HG03045 (cell line): ENCODE results near the gene TRIM29.

Experiments
- ATAC-seq: cut with Tn5 transposase; IDR thresholded peaks from one replicate; pipeline ENCODE4 v1.9.1; 2021; ENCODE audit warnings: mild to moderate bottlenecking, moderate library complexity; ENCODE audit not compliant: unreplicated experiment

Gene TRIM29

DNA sequence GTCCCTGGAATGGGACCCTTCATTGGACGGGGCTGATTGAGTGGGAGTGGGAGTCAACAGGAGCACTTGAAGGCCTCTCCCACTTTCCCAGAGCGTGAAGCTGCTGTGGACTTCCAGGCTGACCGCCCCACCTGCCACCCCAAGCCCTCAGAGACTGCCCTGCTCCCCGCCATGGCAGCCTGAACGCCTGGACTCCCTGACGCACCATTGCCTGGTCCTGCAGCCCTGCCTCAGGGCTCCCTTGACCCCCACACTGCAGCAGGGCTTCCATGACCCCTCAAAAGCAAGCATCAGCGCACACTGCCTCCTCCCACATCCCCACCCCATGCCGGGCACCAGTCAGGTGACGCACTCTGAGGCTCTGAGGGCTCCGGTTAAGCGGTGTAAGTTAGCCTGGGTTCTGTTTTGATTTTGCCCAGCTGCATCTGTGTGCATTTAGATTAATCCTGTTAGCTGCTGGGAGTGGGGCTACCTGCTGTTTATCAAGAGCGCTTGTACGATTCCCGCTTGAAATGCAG lies 39.4 kb downstream of the TRIM29 start:
- no peak for ATAC-seq

GRCh38 chr11:120097721-120098385 lies 40.1 kb downstream of the TRIM29 start:
- ATAC-seq: no peak

DNA sequence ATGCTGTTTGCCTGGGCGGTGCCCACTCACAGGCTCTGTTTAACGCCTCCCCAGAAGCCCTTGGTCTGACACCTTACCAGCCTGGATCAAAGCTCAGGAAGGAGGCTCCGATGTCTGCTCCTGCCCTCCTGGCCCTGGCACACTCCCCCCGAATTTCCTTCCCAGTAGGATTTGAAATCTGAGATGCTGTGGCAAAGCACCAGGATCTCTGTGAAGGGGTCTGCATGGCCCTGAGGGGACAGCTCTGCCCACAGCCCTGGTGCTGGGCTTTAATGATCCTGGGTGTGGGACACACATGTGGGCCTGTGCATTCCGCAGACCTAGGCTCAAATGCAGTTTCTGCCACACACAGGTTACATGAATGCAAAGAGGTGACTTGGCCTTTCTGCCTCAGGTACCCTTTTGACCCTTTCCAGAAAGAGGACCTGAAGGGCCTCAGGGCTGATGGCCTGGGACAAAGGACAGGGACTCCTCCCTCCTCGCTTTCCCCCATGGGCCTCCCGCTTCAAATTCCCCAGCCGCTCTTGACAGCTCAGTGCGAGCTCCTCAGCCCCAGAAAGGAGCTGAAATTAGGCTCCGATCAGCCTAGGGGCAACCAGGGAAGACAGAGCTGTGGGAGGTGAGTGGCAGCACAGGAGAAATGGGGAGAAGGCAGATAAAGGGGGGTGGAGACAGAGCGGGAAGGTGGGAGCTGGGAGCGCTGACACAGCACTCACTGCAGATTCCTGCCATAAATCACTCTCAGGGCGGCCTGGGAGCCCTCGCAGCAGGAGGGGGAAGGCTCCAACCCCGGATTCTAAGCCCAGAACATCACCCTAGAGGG lies 41.3 kb downstream of the TRIM29 start:
- no peak for ATAC-seq

- no peak for ATAC-seq
Observed at GRCh38 chr11:120095516-120095915, 42.4 kb downstream of the TRIM29 start.

GRCh38 chr11:120091701-120092100 lies 46.2 kb downstream of the TRIM29 start:
- no peak for ATAC-seq

- no peak for ATAC-seq
Observed at GRCh38 chr11:120091121-120091520, 46.8 kb downstream of the TRIM29 start.

GRCh38 chr11:120090411-120090810 lies 47.5 kb downstream of the TRIM29 start:
- ATAC-seq: no peak

DNA sequence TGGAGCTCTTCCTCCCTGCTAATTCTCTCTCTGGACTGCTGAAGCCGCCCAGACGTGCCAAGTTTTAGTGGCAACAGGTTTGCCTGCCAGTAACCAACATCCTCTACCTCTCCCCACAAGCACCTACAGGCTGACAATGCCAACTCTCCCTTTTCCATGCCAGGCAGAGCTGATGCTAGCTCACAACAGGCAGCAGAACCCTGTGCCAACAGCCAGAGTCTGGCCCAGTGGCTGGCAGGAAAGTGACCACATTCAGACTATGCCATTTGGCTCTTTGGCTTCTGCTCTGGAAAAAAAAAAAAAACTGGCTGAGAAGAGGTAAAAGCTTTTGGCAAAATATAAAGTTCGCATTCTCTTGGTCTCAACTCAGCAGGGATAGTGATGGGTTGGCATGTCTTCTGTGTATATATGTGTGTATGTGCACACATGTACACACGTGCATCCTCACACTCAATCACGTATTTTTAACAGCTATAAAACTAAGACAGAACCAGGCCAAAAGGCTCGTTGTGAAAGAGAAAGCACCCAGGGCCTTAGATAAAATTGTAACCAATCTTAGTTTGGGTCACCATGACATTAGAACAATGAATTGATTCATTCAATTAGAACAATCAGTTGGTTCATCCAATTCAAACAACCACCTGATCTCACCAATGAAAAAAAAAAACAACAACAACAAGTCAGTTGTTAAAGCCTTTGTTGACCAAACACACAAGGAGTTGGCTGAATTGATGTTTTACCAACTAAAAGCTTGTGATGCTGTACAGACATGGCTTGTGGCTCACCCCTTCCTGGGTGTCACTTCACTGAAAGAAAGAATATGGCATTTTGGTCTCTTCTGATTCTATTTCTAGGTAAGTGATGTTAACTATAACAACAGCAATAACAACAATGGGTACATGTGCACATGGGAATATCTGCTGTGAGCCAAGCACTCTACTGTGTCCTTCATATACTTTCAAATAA lies 48.6 kb downstream of the TRIM29 start:
- no peak for ATAC-seq

DNA sequence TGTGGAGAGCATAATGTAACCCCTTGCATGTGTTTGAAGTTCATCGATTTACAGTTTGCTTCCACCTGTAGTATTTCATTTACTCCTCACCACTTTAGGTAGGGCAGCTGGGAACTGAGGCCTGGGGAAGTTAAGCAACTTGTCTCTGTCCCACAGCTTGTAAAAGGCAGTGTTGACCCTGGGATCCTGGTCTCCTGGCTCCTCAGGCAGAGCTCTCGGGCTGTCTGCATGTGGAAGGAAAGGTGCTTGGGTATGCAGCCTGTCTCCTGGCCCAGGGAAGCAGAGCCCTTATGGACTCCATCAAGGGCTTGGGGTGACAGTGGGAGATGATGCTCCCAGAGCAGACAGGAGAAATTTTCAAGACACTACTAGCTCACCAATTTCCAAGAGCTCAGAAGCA lies 49.9 kb downstream of the TRIM29 start:
- ATAC-seq: no peak

DNA sequence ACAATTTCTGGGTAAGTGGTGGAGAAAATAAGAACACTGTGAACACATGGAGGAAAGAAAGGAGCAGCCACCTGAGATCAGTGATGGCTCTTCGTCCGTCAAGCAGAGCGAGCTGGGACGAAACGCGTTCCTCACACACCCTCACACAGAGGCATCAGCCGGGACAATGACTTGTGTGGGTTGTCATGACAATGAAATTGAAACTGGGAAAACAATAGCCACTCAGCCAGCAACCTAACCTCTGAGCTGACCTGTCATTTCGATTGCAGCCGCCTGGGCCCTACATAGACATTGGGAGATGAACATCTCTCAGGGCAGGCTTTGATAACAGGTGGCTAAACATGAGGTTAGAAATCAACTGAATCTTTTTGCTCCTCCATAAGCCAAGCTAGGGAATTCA lies 51.3 kb downstream of the TRIM29 start:
- no peak for ATAC-seq

GRCh38 chr11:120079750-120080610 lies 57.9 kb downstream of the TRIM29 start:
- no peak for ATAC-seq

DNA sequence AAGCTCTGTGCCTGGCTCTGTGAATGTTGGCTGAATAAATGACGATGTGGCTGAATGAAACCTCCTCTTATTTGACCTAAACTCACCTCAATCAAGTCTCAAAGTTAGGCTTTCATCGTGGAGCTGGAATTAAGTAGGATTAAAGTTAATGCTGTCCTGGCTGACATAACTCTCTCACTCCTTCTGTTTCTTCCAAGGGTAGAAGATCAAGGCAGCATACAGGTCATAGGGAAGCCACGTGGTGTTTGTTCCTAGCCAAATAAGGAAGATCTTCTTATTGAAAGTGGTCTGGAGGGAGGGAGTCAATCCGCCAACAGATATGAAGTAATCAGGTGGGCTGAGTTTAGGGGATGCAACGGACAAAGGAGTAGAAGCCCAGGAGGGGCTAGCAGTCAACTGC lies 59.5 kb downstream of the TRIM29 start:
- no peak for ATAC-seq

DNA sequence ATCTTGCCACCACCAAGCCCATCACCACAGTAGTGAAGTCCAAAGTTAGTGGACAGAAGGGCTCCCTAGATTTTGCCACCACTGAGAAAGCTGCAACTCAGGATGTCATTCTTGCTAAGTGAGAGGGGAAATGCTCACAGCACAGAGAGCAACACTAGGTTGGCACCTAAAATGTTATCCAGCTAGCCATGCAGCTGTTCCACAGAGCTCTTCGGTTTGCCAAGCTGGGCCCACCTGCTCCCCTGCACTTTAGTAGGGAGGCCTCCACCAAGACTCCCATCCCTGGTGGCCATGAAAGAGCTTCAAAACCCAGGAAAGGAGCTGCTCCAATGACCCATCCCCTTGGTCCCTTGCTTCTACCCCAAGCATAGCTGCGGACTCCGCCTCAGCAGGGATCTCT lies 63.8 kb downstream of the TRIM29 start:
- no peak for ATAC-seq

GRCh38 chr11:120073196-120073595 lies 64.7 kb downstream of the TRIM29 start:
- ATAC-seq: no peak

DNA sequence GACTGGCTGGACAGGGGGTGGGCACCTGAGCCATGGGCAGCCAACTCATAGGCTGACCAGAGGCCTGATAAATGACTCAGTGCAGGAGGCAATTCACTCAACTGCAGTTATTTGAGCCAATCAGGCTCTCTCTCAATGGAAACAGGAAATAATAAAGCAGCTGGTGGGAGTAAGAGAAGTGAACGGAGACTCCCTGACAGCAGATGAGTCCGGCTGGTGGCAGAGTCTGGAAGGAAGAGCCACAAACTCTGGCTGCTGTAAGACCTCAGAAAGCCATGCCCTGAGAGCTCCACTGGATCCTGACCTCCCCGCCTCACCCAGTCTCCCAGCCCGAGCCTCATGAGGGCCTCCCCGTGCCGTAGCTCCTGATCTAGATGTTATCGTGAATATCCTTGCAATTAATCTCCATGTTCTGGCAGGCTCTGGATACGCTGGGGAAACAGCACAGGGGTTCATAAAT lies 69.8 kb downstream of the TRIM29 start:
- no peak for ATAC-seq

DNA sequence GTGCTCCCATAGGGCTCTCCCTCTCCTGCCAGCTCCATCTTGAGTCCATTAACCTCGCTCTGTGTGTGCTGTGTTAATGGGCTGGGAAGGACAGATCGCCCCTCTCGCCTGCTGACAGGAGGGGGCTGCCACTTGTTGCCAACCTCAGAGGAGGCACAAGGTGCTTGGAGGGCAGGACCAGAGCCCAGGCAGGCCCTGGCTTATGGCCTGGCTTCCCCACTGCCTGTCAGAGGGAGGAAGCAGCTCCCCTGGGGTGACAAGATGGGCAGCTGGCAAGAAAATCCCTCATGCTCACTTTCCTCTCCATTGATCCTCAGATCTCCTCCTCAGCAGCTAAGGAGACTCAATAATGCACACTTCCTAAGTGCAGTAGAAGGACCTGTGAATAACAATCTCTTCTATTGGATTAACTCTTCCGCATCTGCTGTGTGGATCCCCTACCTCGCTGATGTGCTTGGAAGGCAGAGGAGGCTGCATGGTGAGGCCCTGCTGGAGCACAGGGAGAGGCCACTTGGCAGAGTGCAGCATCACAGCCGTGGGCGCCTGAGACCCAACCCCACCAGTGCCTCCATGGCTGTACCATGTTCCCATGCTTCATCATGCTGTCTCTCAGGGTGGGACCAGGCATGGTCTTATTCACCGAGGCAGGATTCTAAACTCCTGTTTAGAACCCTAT lies 70.3 kb downstream of the TRIM29 start:
- no peak for ATAC-seq

DNA sequence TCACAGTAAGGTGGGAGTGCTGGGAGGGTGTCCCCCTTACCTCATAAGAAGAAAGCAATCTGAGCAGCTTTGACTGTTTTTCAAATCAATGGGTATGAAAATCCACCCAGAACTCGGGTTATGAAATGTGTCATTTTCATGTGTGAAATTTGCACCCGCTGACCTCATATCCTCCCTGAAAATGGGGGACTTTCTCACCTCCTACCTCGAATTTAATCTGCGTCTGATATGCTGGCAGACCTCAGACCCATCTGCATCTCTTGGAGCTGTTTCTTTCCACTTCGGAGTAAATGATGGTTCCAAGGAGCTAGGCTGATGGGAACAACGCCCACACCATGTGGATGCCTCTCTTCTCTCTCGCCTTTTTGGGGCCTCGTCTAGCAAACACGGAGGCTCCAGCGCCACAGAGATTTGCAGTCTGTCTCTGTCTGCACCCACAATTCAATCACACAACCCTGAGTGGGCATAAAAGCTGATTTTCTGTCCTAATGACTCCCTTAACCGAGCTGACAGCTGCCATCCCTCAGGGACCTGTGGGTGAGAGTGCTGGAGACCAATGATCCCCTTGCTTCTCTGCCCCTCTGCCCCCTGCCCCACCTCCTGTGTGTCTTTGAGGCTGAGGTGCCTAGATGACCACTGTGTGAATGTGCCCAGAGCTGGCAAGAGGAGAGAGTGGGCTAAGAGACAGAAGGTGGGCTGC lies 71.0 kb downstream of the TRIM29 start:
- no peak for ATAC-seq

GRCh38 chr11:120065876-120066275 lies 72.0 kb downstream of the TRIM29 start:
- no peak for ATAC-seq

DNA sequence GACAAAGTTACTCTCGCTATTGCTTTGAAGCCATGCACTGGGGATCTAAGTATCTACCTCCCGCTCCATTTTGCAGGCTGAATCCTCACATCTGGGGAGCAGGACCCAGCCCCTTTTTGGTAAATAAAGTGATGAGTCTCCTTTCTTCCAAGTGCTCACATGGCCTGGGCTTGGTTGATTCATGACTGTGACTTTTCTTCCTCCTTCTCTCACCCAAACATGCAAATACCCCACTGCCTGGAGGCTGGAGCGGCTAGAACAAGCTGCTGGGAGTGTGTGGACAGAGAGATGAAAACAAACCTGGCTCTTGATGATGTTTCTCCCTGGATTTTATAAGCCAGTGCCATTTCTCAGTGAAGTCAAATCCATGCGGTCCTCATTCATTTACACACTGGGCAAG lies 72.7 kb downstream of the TRIM29 start:
- ATAC-seq: no peak
